Measurements from ENCODE around the gene CADPS2. TPM values are rescaled to one million over a fixed set of nuclear protein-coding genes. Genes with fewer than 3 reads are reported as not detected.

Gene CADPS2
- polyA plus RNA-seq, 4 donors: 38.1 to 59.8 (median 52.9) TPM

DNA sequence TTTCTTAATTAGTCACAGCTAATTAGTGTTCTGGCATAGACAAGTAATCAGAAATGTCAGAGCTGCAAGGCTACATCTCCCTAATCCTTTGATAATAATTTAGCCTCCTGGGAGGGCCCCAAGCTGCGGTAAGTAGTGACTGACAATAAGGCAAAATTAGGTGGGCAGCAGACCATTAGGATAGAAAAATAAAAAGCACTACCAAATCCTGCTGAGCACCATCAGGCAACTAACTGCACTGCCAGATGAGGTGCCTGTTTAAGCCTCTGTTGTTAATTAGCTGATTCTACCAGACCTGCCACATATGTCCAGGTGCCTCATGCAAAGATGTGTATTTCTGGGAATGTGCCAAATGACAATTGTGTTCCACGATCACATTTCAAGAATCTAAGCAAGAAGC, 549.2 kb downstream of the CADPS2 start:
- no peak for DNase-seq (ENCODE audit: low read depth in 4 of 4, low spot score in 3 of 4)

DNA sequence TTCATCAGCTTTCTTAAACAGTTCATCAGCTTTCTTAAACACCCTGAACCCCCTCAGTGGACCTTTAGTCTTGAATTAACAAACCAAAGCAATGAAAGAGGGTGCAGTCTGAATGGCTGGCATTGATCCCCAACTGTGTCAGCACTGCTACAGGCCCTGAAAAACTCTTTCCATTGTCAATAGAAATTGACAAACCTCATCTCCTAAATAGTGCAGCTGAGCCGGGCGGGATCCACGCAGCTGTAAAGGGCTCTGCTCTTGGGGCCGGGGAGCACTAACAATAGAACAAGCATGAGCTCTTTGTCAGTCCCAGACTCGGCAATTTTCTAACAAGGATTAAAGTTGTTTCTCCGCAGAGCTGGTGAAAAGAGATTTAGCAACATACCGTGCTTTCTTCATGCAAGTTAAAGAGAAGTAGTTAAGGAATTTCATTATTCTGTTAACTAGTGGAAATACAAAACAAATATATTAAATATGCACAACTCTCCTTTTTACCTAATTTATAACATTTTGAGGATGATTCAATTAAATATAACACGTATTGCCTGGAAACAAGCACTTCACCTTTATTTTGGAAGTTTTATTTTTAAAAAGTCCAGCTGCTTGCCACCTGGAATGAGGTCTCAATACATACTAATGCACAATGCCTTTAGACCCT, 557.0 kb downstream of the CADPS2 start:
- no peak for DNase-seq (ENCODE audit: low read depth in 4 of 4, low spot score in 3 of 4)

DNA sequence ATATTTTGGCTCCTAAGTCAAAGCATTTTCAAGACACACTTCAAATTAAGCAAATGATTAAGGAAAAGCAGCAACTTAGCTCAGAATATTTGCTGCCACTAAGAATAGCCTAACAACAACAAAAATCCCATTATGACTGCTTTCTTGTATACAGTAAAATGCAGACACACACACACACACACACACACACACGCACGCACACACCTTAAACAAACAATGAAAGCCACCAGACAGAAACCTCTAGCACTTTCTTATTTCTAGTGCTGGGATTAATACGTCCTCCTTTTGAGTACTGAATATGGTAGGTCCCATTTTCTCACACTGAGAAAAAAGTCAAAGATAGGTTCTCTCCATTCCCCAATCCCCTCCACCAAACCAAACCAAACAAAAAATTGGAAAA, 558.3 kb downstream of the CADPS2 start:
- no peak for DNase-seq (ENCODE audit: low read depth in 4 of 4, low spot score in 3 of 4)

DNA sequence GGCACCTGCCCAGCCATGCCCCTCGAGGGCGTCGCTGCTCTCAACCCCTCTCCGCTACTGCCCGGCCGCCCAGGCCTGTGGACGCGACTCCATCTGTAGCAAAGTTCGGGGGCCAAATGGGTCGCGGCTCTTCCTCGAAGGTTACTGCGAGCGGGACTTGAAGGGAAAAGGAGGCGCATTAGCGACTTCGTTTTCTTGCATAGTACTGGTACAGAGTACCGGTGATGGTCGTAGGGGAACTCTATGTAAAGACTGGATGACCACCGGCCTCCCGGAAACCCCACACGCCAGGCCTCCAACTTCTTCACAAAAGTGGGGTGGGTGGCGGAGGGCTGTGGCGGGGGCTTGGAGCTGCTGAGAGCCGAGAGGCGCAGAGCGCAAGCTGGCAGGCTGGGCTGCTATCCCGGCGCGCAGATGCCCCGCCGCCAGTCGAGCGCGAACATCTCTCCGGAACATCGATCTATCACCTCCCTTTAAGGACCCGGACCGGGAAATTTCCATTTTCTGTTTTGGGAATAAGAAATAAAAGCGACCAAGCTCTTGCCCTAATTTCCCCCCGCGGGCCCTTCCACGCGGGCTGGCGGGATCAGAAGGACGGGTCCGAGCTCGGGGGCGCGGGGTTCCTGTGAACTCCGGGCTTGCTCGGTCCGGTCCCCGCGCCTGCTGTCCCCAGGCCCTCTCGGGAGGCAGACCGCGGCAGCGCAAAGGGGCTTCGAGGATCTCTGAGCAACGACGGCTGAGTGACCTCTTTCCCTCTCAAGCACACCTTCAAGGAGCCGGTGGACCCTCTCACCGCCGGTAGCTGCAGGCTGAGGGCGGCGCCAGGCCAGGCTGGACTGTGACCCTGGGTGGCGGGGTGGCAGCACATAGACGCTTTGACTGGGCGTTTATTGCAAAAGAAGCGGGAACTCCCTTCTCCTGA, 569.5 kb downstream of the CADPS2 start:
- DNase-seq (ENCODE audit: low read depth in 4 of 4, low spot score in 3 of 4): peak in 1 of 4 donors; percentile 12

DNA sequence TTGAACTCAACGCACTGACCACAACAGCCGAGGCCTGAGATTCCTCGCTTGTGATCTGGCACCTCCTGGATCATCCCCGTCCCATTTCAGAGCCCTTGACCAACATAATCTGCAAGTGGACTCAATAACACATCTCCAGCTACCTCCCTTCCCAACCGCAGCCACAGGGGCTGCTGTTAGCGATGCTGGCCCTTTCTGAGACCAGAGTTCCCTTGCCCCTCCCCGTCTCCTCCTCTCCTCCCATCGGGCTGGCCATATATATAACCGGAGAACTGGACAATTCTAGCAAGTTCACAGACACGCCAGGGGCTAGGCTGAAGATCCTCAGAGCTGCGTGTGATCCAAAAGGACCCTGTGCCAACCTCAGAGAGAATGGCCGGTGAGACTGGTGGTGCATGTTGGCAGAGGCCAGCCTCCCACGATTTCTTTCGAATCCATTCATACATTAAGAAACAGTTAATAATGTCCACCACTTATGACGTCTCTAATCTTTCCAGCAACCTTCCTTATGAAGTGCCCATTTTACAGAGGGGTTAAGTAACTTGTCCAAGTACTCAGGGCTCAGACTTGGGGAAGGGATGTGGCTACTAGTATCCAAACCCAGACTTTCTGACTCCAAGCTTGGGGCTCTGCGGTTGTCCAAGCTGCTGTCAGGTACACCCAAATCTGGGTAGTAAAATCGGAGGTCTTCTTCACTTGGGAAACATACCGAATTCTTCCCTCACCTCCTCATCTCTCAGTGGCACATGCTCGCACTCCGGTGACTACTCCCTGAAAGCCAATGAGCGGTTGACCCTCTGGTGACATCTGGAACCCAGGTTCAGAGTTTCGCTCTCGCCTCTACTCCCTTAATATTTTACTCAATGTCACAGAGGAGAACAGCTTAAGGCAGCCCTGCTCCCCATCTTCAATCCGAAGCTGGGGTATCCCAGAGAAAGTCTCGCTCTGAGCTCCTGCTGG, 570.5 kb downstream of the CADPS2 start:
- no peak for DNase-seq (ENCODE audit: low read depth in 4 of 4, low spot score in 3 of 4)

DNA sequence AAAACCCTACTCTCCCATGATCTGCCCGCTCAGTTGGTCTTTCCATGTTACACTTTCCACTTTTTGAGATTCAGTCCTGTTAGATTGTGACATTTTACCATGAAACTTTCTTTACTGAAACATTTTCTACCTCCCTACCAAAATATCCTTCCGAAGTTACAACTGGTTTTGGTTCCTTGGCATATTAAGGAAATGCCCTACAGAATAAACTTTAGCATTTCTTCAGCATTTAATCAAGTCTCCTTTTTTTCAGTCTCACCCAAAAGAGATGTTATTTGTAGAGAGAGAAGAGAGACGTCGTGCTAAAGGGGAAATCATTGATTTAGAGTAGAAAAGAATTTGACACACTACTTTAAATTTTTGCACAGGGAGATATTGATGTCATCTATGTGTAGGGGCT, 572.0 kb downstream of the CADPS2 start:
- DNase-seq (ENCODE audit: low read depth in 4 of 4, low spot score in 3 of 4): no peak

DNA sequence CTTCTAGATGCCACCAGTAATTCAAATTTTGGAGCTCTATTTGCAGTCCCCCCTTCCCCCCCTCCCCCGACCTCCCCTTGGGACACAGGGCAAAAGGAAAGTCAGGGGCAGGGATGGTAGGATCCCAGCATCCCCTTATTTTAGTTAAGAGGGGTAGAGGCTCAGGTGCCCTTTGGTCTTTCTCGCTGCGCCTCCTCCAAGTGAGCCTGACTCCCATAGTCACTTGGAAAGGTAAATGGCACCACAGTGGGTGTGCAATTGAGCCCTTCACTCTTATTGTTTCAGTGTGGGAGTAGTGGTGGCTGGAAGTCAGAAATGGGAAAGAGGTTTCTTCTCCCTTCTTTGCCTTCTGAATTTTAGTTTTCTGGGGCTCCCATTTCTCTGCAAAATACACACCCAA, 573.5 kb downstream of the CADPS2 start:
- no peak for DNase-seq (ENCODE audit: low read depth in 4 of 4, low spot score in 3 of 4)

DNA sequence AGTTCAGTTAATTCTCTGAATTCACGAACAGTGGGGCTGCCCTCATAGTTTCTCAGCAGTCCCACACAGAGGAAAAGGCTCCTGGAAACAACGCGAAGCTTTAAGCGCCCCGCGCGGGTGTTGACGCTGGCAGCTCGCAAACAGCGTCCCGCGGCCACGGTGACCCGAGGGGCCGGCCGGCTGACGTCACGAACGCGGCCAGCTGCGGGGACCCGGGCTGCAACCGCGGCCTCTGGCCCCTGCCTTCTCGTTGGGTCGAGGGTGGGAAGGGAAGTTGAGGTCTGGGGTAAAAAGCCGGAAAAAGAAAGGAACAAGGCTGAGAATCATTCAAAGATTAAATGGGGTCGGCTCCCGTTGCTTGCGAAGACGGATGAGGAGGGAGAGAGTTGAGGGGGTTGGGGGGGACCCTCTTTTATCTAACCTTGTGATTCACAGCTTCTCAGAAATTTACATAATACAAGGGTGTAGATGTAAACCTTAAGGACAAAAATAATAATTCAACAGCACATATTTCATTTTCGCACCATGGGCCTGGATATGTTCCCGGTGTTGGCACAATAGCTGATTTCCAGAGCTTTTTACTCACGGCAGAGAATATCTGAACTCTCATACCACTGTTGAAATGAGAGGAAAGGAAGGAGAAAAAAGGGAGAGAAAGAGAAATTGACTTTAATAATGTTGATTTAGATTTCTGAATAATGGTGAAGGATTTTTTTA, 574.4 kb downstream of the CADPS2 start:
- DNase-seq (ENCODE audit: low read depth in 4 of 4, low spot score in 3 of 4): no peak

DNA sequence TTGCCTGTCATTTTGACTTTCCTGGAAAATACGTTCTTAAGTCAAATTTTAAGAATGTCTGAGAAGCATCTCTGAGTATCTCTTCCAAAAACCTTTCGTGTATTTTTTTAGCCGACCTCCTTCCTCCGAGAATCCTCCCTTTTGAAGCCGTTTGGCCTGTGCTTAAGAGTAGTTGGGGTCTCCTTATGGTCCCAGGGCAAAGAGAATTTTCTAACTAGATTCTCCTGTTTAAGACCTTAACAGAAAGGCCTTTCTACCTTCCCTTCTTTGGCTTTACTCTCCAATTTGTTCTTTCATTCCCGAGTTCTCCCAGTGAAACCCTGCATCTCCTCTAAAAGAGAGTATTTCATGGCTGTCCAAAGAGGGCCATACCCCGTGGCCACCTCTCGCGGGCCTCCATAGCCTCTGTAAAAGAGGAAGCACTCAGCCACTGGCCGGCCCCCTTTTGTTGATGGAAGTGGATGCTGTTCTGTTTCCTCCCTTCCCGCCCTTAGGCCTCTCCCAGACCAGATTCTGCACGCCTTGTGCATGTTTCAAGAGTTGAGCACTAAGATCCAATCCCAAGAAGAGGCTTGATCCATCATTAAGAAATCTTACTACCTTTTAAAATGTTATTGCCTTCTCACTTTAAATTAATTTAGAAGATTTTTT, 575.1 kb downstream of the CADPS2 start:
- no peak for DNase-seq (ENCODE audit: low read depth in 4 of 4, low spot score in 3 of 4)

DNA sequence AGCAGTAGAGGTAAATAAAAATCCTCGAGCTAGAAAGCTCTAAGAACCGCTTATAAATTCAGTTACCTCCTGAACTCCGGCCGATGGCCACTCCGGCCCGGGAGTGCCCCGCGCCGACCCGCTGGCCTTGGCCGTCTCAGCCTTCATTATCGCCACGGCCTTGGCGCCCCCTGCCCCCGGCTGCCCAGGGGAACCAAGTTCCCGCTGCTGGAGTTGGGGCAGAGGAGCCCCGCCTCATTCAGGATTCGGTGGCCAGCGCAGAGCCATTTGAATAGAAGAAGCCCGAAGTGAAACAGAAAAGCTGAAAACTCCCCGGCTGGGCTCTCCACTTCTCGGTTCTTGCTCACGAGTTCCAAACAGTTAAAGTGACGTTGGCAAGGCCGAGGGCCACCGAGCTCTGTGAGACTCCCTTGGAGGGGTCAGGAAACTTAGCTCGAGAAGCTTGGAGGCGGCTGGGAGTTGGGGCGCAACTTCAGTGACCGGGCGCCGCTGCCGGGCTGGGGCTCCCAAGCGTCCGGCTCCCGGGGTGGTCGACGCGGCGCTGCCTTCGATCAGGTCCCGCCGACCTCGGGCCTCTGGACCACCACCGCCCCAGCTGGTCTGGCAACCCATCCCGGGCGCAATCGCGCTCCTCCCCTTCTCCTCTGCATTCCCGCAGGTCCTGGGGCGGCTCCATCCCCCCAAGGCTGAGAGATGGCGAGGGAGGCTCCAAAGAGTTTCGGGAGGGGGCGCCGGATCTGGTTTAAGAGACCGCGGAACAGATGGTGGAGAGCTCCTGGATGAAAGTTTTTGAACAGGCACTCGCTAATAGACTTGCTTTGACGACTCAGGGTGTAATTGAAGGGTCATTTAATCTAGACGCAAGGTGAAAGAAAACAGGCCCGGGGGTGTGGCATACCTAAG, 575.9 kb downstream of the CADPS2 start:
- peak in 1 of 4 donors; percentile 32 for DNase-seq (ENCODE audit: low read depth in 4 of 4, low spot score in 3 of 4)

DNA sequence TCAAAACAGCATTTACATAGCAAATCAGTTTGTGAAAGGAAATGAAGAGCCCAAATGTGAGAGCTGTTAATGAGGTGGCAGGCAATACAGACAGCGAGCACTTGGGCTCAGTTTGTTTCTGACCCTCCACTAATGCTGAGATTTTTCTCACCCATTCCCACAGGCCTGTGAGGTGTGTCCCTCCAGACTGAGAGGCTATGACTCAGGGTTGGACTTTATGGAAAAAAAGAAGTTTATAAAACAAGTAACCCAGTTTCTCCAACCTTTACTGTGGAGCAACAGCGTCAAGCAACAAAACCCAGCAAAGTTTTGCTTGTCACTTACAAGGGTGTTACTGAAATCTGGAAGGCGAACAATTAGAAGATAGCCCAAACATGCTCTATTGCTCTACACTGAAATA, 576.8 kb downstream of the CADPS2 start:
- DNase-seq (ENCODE audit: low read depth in 4 of 4, low spot score in 3 of 4): peak in 1 of 4 donors; percentile 18

DNA sequence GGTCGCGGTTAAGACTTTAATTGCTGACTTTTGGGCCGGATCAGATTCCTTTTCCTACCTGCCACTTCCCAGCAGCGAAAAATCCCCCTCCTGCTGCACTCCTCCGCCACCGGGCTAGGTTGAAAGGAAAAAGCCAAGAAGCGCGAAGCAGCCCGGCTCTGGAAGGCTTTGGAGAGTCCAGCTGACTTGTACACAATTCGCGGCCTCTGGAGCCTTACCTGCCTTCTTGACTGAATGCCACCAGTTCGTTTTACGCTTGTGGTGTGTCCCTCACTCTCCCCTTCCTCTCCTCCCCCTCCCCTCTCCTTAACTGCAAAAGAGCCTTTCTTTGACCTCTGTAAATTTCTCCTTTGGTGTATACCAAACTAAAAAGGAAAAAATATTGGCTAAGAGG, 579.0 kb downstream of the CADPS2 start:
- no peak for DNase-seq (ENCODE audit: low read depth in 4 of 4, low spot score in 3 of 4)

DNA sequence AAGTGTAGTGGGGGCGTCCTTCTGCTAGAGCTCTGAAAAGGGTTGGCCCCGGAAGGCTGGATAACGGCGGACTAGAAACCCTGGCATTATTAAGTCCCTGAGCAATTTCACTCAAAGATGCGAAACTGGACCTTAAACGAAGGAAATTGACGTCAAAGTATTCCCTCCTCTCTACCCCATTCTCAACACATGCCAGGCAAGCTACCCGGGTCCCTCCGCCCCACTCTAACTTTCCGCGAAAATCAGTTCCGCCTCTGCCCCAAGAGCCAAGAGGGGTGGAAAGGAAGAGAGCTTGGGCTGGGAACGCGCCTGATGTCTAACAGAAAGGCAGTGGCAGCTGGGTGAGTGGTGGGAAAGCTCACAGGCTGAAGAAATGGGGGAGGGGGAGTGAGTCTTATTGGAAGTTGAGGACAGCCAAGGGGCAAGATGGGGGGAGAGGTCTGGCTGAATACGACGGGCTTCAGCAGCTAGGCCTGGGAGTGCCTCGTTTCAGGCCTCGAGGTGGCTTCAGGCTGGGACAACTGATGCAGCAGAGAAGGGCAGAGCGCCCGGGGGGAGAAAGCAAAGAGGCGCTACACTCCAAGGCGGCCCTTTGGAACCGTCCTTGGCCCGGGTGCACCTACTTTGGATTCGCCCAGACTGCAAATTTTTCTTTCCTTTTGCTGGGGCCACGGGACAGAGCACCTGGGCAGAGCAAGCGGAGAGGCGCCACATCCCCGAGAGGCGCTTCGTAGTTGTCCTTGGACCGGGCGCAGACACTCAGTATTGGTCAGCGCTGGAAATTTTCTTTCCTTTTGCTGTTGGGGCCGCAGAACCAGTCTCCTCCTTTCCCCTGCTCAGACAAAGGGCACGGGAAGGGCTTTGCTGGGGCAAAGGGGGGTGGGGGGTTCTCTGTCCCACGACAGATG, 579.7 kb downstream of the CADPS2 start:
- peak in 1 of 4 donors; percentile 12 for DNase-seq (ENCODE audit: low read depth in 4 of 4, low spot score in 3 of 4)

DNA sequence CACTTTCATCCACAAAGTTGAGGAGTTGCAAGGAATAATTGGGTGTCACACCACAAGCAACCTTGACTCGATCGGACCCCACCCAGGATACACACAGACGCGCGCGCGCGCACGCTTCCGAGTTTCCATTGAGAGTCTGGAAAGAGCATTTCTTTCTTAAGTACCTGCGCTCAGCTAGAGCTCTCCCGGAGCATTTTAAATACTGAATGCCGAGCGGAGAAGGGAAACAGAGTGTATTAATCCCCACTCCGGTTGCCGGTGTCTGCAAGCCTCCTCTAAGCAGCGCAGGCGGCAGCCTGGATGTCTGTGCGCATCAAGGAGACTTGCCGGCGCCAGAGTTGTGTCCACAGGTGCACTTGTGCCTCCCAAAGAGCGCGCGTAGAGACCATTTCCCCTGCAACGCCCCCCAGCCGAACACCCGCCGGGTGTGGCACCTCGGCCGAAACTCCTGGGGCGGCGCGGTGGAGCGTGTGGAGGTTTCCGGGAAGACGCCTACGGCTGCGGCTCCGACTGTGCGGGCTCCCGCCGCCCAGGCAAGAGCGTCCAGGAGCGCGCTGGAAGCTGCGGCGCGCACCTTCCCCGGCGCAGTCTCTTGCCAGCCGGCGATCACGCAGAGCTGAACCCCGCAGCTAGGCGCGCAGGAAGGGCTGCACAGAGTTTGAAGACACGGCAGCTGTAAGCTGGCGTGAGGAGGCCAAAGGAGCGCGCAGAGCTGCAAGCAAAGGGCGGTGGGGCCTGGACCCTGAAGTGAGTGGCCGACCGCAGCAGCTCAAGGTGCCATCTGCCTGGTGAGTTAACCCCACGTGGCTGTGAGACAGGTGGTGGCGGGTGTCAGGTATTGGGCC, 580.6 kb downstream of the CADPS2 start:
- peak in 1 of 4 donors; percentile 37 for DNase-seq (ENCODE audit: low read depth in 4 of 4, low spot score in 3 of 4)

DNA sequence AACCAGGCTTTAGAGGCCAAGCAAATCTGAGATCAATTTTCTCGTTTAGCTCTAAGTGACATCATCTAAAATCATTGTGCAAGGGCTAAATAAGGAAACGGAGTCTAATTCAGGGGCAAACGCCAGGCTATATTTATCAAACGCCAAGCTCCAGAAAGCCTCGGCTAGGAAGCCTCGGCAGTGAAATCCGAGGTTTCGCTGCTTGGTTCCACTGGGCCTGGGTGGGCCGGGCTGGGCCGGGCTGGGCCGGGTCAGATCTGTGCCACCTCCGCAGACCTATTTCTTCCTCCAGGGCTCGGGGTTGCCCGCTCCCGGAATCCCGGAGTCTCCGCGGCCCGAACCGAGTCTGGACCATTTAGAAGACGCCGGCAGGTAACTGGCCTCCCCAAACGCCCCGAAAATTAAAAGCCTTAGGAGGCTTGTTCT, 581.3 kb downstream of the CADPS2 start:
- no peak for DNase-seq (ENCODE audit: low read depth in 4 of 4, low spot score in 3 of 4)

DNA sequence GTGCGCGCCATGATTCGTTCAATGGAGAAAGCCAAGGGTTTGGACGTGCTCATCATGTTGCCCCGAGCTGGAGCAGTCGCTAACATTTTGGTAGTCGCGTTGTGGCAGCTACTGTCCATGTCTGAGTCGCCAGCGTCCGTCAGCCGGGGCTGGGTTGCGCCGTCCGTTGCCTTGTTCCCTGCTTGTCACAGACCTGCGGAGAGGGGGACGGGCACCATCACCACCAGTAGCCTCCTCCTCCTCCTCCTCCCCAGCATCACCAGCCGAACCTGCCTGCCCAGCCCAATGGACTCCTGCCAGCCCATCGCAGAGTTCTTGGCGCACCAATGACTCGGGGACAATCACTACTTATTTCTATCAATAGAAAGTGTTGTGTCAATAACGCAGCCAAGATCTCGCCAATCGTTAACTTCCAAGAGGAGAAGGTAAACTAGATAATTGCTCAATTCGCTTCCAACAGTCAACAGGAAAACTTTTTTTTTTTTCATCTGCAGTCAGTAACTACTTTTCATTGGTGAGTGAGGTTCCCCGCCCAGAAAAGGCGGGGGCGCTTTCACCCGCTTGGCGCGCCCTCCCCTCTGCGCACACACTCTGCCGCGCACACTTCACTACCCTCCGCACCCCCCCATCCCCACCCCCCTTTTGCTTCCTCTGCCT, 581.8 kb downstream of the CADPS2 start, which contains the start of gene FEZF1:
Gene FEZF1 (minus strand): TSS at position 432 of the 657 bp plus-strand sequence. CDS start 313 bp downstream, at position 119.
- no peak for DNase-seq (ENCODE audit: low read depth in 4 of 4, low spot score in 3 of 4)
